HG02798 (cell line): ENCODE data around the gene C10orf88.

ENCODE experiments used
- ATAC-seq: cut with Tn5 transposase; IDR thresholded peaks from one replicate; pipeline ENCODE4 v1.9.1; 2021; ENCODE audit warnings: mild to moderate bottlenecking; ENCODE audit not compliant: unreplicated experiment, poor library complexity

The C10orf88 gene, protein sequence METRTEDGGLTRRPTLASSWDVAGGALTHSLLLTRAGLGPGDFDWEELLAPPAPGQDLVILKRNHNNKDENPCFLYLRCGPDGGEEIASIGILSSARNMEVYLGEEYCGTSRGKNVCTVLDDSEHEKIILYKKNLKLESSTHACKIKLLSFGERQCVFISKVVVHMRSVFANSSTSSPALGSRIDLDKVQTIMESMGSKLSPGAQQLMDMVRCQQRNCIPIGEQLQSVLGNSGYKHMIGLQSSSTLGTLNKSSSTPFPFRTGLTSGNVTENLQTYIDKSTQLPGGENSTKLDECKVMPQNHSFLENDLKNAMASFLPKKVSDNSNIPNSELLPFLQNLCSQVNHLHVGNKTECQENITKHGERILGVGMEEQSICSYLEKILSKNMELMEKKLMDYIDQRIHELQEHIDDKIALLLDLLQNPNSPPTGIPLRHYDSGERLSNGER

DNA sequence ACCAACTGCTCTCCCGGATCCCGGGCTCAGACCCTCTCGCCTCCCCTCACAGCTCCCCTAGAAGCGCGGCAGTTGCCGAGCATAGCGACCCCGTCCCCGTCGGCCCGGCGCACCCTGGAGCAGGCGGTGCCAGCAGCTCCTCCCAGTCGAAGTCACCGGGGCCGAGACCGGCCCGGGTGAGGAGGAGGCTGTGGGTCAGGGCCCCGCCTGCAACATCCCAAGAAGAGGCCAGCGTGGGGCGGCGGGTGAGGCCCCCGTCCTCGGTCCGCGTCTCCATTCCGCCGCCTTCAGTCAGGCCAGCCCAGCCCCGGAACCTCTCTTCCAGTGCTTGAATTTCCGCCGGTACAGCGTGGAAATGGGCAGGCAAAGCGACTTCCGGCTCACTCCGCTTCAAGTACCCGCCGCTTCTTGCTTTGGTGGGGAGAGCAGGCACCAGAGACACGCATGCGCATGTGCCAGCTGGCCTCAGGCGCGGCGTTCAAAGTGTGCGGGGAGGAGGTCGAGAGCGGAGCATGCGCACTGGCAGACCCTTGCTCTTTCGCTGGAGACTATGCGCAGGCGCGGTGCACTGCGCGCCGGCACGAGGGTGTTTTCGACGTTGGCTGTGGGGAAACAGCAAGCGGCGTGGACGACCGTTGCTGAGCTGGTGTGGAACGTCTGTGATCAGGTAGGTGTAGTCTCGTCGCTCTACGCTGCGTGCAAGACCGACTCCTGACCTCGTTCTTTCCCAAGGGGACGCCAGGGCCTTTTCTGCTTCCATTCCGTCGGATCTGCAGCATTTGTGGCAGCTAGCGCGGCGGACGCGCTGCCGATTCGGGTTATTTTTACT is at the start of gene C10orf88:
Gene C10orf88, minus strand, starts transcription at position 326 of the 829 bp plus-strand sequence. Its CDS starts 49 bp downstream, at position 277.
- peak; percentile 99 for ATAC-seq

- ATAC-seq: no peak
These were observed 47.3 kb upstream of the C10orf88 start for GRCh38 chr10:123001370-123001769.

- ATAC-seq: no peak
These were observed 46.1 kb upstream of the C10orf88 start for GRCh38 chr10:123000155-123000554.

DNA sequence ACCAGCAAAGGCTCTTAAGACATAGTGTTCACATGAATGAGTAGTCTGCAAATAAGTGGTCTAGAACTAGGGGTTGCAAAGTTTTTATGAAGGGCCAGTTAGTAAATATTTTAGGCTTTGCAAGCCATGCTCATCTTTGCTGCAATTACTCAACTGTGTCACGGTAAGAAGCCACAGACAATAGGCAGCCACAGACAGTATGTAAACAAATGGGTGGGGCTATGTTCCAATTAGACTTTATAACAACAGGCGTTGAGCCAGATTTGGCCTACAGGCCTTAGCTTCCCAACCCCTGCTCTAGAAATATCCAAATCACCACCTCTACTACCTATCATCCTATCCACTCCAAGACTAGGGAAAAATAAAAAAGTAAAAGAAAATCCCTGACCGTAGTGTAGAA is 45.3 kb upstream of the C10orf88 start:
- ATAC-seq: no peak

DNA sequence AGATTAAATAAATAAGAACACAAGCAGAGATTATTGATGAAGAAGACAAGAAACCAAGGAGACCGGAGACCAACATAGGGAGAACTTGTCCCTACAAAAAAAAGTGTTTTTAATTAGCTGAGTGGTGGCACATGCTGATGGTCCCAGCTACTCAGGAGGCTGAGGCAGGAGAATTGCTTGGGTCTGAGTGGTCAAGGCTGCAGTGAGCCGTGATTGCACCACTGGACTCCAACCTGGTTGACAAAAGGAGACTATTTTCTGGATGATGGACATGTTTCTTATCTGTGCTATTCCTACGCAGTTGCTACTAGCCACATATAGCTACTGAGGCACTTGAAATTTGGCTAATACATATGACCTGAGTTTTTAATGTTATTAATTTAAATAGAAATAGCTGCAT is 44.9 kb upstream of the C10orf88 start:
- ATAC-seq: no peak

DNA sequence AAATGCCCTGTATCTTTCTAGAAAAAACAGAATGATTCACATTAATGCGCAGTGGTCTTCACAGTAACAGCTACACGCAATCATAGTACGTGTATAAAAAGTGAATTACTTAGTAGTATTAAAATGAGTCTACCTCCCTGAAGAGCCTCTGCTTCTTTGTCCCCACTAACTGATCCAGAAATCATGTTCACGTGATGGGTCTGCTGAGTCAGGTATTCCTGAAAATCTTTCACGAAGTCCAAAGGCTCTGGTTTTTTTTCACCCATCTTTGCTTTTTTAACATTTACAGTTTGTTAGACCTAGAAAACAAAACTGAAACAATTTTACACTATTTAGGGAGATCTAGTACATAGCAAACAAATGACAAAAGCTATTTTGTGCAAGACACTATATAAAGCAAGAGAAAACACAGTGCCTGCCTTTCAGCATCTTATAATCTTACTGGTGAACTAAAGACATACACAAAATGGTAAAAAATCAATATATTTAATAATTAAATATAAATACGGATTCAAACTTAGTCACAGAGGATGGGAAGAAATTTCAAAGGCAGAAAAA is 44.4 kb upstream of the C10orf88 start:
- no peak for ATAC-seq

- no peak for ATAC-seq
These were observed 43.8 kb upstream of the C10orf88 start for GRCh38 chr10:122997864-122998263.

DNA sequence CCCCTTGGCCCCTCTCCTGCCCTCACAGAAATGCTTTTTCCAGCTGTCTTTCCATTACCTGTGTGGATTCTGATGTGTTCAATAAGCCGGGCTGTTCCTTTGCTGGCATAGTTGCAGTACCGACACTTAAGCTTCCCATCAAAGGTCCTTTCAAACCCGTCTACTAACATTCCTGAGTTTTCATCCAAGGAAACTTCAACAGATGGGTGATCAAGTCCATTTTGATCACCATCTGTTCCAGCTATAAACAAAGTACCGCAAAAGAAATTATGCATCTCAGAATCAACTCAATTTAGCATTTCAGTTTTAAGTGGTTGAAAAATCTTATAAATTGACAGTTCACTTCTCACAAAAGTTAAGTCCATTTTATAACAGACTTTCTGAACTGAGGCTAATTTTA is 41.9 kb upstream of the C10orf88 start:
- ATAC-seq: no peak

DNA sequence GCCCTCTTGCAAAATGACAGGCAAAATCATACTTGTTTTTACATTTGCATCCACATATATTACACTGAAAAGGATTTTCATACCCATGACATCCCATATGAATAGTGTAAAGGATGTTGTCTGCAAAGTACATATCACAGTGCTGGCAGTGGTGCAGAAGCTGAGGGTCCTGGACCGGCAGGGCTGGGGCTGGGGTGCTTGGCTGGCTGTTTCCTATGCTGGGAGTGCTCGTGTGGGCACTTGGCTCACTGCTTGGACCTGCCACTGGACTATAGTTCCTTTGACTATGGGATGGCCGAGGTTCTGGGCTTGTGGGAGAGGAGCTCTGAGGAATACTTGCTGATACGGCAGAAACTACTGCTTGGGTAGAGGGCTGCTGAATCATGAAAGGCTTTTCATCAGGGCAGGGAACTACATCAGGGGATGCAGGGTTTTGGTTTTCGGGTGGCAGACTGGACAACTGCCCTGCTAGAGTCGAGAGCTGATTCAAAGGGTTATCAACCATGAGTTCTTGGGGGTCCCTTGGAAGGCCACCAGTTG is 39.8 kb upstream of the C10orf88 start:
- ATAC-seq: no peak

DNA sequence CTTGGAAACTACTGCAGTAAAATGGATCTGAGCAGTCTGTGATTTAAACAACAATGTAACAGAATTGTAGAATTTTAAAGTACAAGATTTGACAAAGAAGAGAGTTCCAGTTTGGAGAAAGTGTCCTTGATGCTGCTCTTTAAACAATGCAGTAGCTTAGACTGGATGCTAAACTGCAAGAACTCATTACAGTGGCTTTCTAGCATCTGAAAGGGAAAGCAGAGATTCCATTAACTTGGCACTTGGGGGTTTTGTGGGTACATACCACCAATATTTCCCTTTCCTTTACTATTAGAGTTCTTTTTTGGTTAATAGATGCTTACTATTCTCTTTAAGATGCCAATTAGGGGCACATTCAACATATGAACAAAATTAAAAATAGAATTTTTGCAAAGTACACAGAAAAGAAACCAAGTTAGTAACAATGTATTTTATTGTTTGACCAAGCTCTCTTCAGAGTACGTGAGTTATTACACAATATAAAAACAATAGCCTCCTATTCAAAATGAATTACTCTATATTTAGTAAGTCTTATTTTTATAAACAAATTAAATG is 38.1 kb upstream of the C10orf88 start:
- ATAC-seq: no peak

DNA sequence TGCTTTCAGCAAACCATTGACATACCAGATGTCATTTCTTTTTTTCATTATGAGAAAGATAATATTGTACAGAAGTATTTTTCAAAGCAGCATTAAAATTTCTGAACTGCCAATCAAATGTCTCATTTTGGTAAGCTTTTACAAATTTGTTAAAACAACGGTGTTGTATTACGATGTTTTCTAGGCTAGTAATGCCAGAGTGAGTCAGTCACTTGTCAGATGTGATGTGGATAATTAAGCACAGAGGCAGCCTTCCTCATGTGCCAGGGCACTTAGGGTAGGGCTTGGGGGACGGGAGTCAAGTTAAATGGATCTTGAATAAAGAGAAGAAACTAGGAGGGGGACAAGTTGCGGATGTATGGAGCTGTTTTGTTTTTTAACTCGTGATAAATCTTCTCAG is 36.3 kb upstream of the C10orf88 start:
- no peak for ATAC-seq

DNA sequence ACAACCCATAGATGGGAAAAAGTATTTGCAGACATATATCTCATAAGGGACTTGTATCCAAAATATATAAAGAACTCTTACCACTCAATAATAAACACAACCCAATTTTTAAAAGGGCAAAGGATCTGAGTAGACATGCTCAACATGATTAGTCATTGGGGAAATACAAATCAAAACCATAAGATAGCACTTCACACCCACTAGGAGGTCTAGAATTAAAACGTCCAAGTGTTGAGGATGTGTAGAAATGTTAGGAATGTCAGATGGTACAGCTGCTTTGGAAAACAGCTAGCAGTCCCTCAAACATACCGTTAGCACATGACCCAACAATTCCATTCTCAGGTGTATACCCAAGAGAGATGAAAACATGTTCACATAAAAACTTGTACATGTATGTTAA is 34.5 kb upstream of the C10orf88 start:
- no peak for ATAC-seq

GRCh38 chr10:122986335-122986734 is 32.3 kb upstream of the C10orf88 start:
- ATAC-seq: no peak

DNA sequence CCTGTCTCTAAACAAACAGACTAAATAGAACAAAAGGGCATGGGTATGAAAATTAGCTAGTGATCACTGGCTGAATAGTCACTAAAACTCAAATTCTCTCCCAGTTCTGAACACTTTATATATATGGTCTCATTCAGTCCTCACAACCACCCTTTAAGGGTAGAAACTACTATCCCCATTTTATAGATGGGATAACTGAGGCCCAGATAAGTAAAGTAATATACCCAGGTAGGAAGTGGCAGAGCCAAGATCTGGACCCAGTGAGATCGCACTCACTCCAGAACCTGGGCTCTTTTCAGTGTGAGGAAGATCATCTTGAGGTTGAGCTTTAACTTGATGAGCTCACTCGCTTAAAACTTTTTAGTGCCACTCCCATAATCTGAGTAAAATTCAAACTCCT is 30.7 kb upstream of the C10orf88 start:
- no peak for ATAC-seq

GRCh38 chr10:122983898-122984297 is 29.9 kb upstream of the C10orf88 start:
- no peak for ATAC-seq

DNA sequence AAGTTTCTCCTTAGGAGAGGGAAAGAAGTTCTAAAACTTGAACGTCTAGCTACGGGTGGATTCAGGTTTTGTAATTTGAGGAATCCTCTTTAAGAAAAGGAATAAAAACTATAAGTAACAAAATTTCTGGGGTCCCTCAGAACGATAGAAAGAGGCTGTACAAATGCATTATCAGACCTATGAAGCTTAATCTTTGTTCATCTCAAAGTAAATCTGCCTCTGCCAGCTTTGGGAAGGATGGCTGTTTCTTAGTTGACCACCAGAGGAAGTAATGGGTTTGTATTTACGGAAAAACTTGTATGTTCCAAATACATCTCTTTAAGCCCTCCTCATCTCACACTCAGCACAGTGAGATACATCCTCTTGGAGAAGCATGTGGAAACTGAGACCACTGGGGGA is 27.0 kb upstream of the C10orf88 start:
- no peak for ATAC-seq

DNA sequence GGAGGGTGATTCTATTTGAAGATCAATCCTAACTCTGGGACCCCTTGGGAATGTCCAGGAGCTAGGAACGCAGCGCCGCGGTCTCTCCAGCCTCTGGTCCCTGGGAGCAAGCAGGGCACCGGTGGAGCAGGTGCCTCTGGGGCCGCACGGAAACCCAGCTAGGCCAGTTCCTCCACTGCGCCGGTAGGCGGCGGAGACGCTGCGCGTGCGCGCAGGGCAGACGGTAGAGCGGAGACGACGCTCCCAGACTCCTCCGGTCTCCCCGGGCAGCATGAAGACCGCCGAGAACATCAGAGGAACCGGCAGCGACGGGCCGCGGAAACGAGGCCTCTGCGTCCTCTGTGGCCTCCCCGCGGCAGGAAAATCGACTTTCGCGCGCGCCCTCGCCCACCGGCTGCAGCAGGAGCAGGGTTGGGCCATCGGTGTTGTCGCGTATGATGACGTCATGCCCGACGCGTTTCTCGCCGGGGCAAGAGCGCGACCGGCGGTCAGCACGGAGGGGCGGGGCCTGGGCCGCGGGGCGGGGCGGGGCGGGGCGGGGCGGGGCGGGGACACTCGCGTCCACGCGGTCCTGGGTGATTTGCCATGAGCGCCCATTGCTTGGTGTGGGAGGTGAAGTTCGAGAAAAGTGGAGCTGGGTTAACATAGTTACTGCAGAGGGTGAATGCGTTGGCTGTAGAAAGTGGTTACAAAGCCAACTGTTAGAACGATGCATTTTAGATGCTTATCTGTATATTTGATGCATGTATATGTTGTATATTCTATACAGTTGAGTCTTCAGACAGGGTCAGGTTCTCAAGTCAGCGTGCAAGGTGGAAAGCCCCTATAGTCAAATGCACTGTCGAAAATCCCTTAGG is 26.4 kb upstream of the C10orf88 start, which contains the start of gene PSTK:
Gene PSTK, plus strand, starts transcription at position 193 of the 857 bp plus-strand sequence. Its CDS starts 79 bp downstream, at position 272.
- ATAC-seq: peak; percentile 98

DNA sequence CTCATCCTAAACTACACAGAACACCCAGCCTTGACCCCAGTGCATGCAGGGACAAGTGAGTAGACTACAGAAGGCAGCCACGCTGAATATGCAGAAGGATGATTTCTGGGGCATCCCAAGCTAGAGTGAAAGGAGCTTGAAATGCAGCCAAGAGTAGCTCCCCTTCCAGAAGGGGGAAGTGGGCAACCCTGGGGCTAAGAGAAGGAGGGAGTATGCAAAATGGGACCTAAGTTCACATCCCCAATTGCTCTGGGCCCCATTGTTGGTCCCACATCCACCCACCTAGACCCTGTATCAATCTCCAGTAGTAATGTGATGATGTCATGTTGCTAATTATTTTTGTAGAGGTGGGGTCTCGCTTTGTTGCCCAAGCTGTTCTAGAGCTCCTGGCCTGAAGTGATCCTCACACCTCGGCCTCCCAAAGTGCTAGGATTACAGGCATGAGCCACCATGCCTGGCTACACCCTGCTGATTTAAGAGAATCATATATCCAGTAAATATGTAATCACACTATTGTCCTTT is 20.6 kb upstream of the C10orf88 start:
- no peak for ATAC-seq

DNA sequence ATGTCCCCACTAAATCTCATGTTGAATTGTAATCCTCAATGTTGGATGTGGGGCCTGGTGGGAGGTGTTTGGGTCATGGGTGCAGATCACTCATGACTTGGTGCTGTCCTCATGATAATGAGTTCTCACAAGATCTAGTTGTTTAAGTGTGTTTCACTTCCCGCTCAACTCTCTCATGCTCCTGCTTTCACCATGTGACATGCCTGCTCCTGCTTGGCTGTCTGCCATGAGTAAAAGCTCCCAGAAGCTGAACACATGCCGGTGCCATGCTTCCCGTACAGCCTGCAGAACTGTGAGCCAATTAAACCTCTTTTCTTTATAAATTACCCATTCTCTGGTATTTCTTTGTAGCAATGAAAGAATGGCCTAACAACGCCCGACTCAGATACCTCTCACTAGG is 20.0 kb upstream of the C10orf88 start:
- ATAC-seq: no peak
